Activated CD8-positive, alpha-beta memory T cell treated with anti-CD3 and anti-CD28 coated beads for 4 hours (primary cell): ENCODE data around the gene GASK1A.
"Not testable (repeated sequence)": the region's sequence is repeated elsewhere in the genome, so short reads cannot be mapped to it uniquely, and the experiment has no call there.

Experiments
- DNase-seq, 2 donors: peaks; one replicate each; pipeline ENCODE4 v3.0.0-alpha.2; 2020; ENCODE audit warnings: low read depth in 2 of 2

Gene GASK1A

DNA sequence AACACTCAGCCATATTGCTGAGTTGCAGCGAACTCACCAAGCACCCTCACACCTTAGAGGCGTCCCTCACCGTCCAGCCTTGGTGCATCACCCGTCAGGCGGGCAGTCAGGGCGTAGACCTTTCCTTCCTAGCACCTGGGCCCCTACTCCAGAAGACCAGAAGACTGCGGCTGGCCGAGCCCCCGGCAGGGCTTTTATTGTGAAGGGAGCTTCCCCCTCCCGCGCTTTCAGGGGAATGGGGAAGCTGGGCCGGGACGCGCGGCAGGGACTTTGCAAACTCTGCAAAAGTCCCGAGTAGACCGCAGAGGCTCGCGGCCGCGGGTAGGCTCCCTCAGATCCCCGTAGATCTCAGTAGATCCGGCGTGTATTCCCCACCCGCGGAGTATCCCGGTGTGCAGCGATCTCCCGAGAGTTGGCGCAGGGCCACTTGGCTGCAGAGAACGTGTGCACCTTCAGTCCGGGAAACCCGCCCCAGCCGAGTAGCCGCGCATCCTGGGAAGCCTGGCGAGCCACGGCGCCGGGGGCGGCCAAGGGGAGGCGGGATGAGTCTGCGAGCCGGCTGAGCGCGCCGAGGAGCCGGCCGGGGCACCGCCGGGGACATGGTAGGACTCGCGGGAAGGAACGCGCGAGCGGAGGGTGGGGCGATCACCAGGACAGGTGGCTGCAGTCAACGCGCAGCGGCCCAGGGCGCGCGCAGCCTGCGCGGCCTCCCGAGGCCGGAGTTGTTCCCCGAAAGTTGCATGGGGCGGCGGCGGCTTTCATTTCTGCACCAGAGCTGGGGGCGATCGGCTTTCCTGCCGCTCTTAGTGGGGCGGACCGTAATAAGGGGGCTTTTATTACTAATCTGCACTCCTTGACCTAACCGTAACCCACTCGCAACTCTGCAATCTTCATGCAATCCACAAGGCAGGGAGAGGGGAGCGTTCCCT is at the start of gene GASK1A:
GASK1A (plus strand) TSS at position 268 of the 929 bp plus-strand sequence; CDS start at position 600, 332 bp downstream.
- no peak for DNase-seq

DNA sequence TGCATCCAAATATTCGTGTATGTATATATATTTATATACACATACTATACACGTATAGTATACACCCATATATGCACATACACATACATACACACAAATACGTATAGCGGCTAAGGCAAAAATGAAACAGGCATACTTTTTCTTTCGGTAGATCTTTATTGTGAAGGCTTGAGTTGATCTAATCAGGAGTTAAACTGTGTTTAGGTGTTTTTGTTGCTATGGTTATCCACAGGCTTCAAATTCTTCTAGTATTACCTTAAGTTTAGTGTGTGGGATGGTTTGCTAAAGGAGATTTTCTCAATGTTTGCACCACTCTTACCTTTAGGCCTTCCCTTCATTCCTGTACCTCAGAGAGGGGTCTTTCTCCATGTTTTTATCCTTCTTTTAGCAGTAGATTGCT is 45.0 kb upstream of the GASK1A start:
- DNase-seq = no peak

DNA sequence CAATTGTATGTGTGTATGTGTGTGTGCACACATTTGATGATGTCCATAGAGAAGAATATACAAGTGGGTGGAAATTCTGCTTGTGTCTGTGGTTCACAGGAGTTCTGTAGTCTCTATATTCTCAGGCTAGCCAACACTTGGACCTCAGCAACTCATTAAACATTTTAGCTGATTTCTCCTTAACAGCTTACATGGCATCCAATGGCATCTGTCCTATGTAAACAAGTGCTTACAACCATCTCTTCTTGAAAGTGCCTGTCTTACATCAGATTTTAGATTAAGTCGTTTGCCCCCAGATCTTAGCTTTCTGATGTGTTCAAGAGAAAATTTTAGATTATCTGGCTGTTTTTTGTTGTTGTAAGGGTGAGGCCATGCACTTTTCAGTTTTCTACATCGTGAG is 44.2 kb upstream of the GASK1A start:
- DNase-seq = no peak

DNA sequence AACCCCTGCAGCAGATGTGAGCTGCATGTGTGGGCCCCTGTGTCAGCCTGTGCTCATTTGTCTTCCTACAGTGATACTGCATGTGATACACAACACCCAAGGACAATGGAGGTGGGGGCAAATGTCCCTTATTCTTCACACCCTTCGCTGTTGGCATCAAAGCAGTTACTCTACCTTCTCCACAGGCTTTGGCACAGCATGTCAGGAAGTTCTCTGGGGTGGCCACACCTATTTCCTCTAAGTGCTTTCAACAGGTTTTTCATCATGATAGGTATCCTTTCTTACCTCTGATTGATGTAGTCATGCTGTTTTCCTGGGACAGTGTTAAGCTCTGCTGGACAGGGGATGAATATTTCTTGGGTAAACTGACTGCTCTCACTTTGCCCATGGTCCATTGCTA is 43.6 kb upstream of the GASK1A start:
- DNase-seq = no peak

DNA sequence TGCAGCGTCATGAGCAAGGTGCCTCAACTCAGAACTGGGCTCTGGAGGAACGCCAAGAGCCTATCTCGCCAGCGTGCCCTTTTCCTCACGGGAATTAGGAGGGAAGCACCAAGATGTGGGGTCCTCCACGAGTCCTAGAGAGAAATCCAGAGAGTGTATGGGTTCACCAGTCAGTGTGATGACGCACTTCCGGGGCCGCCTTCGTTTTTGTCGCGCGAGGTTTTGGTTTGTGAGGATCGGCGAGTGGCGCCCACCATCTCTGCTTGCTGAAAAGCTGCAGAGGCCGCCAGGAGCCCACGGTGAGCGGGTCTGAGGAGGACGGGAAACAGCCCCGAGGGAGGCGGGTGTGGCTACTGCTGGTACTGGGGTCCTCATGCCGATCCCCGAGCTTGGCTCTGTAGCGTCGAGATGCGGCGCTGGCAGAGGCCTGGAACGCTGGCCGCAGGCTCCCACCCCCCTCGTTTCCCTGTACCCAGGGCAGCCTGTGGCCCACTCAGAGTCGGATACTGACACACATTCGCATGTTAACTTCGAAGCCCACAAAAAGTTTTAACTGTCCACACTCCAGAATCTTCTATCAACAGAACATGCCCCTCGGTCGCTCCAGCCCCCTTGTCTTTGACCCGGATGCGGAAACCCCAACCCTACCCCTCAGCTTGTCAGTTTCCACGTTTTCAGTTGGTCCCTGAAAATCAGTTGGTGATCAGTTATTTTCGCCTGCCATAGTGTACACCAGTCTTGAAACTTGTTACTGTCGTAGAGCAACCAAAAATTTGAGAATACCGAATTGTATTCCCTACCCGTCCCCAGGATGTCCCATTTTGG is 42.7 kb upstream of the GASK1A start:
- no peak for DNase-seq

DNA sequence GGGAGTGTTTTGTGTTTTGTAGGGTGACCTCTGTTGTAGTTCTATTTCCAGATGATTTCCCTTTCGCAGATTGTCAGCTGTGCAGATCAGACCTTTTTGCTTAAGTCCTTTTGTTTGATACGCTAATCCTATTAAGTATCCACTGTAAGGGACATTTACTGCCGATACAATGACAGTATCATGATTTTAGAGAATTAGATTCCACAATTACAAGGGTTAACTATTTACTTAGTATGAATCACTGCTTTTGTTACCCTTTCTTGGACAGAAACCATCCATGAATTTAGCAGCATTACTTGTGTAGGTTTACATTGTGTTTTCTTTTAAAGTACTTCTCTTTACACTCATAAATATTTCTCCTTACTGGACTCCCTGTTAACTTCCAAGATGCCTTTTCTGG is 41.8 kb upstream of the GASK1A start:
- no peak for DNase-seq

DNA sequence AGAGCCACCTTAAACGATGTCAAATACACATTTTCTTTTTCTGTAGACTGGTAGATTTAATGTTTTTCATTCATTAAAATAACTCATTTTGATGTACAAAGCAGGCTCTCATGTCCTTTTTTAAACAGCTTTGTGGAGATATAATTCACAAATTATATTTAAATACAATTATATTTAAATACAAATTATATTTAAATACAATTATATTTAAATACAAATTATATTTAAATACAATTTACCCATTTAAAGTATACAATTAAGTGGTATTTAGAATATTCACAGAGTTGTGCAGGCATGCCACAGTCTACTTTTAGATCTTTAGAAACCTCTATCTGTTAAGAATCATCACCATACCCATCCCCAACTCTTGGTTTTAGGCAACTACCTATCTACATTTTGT is 36.4 kb upstream of the GASK1A start:
- no peak for DNase-seq

DNA sequence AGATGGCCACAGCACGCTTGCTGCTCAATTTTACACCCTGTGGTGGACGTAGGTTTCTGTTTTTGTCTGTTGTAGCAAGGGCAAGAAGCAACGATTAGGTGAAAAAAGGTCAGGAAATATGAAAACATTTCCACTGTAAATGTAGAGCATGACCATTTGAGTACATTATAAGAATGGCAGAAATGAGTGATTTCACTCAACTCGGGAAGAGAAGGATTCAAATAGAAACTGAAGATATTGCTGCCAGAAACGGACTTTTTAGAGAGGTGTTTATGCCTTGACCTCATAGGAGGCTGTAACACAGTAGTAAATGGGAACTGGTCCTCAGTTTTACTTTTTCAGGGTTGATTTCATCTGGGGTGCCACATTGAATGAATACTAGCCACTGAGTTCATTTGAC is 33.1 kb upstream of the GASK1A start:
- no peak for DNase-seq

DNA sequence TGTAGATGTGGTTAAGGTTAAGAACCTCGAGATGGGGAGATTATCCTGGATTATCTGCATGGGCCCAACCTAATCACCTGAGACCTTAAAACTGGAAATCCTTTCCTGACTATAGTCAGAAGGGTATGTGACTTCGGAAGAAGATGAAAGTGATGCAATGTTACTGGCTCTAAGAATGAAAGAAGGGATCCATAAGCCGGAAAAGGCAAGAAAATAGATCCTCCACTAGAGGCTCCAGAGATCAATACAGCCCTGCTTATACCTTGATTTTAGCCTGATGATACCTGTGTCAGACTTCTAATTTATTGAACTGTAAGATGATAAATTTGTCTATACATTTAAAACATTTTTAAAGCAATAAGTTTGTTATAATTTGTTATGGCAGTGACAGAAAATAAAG is 21.5 kb upstream of the GASK1A start:
- DNase-seq = no peak

DNA sequence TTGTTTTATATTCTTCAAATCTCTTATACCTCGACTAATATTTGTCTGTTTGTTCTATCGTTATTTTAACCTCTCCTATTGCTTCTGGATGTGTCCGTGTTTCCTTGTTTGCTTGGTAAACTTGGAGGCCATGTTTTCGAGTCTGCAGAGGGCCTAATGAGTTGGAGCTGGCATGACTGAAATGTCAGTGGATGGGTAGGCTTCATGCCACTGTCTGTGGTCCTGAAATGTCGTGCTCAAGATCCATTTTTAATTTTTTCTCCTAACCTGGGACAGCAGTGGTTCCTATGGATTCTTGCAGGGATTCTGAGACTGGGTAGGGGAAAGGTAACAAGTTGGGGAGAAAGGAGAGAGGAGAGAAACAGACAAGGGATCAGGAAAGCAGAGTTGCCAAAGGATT is 18.8 kb upstream of the GASK1A start:
- no peak for DNase-seq

DNA sequence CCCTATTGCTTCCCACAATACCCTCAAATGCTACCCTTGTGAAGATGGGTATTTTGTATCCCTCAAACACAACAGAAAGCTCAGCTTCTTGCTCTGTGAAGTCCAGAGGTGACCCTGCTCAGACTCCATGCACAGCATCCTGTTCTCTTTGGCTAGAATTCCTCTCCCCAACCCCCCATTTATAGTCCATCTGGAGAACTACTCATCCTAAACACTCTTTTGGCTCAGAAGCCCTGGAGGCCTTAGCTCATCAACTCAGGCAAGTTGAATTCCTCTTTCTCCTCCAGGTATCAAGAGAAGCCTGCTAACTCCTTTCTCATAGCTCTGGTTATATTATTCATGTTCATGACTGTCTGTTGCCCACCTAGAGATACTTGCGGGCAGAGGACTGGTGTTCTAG is 18.3 kb upstream of the GASK1A start:
- no peak for DNase-seq

DNA sequence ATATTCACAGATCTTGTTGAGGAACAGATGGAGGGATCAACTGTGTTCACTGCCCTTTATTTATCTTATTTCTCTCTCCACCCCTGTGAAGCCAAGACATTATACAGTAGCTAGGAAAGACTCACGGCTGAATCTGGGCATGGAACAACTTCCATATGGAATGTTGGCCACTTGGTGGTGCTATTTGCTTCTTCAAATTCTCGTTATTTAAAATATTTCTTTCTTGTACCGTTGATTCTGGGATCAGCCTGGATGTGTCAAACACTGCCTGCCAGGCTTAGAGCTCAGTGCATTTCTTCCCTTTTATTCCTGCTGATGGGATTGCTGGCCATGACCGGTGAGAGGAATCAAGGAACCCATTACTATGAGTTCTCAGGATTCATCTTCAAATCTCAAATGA is 17.5 kb upstream of the GASK1A start:
- DNase-seq = no peak

DNA sequence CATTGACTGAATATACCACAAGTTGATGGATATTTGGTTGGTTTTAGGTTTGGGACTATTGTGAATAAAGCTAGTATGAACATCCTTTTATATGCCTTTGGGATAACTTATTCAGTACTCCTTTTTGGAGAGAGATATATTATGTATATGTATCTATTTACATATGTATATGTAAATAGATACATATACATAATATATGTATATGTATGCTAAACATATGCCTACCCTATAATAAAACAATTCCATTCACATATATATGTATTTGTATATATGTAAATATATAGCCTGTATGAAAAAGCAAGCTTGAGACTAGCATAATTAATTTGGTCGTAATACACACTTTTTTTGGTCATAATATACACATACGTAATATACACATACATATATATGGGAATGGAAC is 15.8 kb upstream of the GASK1A start:
- no peak for DNase-seq

DNA sequence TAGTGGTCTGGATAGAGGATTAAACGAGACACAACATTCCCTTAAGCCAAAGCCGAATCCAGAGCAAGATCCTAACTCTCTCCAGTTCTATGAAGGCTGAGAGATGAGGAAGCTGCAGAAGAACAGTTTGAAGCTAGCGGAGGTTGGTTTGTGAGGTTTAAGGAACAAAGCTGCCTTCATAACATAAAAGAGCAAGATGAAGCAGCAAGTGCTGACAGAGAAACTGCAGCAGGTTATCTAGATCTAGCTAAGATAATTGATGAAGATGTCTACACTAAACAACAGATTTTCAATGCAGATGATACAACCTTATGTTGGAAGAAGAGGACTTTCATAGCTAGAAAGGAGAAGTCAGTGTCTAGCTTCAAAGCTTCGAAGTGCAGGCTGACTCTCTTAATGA is 14.8 kb upstream of the GASK1A start:
- no peak for DNase-seq

DNA sequence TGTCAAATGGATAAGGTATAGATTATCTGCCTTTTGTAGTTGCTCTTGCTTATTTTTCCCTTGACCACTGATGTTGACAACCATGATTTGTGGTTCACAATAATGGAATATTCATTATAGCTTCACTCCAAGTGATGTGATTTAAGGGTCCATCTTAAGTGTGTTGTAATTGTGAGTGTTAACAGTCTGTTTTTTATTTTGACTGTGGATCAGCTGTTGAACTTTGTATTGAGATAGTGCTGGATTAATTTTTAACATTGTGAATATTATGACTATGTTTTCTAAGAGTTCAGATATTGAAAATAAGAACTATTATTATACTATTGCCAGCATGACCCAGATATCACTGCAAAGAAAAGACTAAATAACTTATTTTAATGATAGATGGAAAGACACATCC is 8.6 kb upstream of the GASK1A start:
- DNase-seq = no peak

DNA sequence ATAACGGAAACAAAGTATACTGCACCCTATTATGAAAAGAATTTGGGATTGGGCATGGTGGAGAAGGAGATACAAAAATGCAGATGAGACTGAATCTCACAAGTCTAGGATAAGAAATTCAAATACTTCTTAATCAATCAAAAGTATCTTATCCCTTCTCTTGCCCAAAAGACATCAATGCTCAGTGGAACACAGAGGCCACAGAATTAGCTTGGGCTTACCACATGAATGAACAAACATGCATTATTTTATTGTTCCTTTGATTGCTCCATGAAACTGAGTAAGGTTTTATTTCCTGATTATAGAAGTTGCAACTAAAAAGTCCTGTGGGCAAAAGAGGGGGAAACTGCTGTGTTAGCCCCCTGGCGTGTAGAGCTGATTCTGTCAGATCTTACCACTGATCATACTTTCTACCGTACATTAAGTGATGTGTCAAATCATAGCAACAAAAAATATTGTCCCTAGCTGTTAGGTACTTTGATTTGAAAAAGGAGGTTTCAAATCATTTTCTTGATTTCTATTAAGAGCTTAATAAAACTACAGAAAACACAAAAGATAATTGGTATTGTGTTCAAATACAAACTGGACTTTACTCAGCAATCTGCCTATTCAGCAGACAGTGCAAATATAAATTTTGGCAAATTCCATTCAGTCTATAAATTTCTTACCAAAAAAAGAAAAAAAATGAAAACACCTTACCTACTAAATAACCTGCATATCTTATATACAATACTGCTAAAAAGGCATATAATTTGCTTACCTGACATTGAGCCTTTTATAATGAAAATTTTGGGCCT is 7.9 kb upstream of the GASK1A start:
- DNase-seq = no peak

DNA sequence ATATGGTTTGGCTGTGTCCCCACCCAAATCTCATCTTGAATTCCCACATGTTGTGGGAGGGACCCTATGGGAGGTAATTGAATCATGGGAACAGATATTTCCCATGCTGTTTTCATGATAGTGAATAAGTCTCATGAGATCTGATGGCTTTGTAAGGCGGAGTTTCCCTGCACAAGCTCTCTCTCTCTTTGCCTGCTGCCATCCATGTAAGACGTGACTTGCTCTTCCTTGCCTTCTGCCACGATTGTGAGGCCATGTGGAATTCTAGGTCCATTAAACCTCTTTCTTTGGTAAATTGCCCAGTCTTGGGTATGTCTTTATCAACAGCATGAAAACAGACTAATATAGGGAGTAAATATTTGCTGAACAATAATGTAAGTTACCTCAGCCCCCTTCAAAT is 4.2 kb upstream of the GASK1A start:
- not testable (repeated sequence) for DNase-seq

DNA sequence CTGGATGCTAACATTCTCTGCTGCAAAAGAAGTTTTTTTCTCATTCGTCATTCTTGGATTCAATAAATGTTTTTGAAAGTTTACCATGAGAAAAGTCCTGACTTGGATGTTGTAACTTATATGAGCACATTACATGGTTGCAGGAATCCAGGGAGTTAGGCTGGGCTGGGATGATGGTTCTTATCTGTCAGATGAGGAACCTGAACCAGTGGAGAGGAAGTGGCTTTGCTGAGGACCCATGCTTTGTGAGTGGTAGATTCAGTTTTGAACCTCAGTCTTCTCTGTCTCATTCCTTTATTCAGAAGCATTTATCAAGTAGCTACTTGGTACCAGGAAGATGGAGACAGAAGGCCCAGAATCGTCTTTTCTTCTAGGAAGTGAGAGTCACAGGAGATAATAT is 3.7 kb upstream of the GASK1A start:
- DNase-seq = no peak

DNA sequence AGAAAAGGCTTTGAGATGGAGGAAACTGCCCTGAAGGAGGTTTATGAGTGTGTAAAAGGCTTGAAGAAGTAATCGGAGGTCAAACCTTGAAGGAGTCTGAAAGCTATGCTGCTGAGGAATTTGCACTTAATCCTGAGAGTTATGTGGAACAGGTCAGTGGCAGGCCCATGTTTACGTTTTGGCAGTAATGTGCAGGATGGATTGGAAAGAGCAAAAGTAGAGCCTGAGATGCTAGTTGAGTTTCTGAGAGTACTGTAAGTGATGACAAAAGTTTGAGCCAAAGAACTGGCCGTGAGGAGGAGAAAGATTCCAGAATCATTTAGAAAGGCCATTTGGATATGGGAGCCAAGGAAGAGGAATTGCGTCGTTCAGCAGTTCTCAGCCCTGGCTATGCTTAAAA is 3.2 kb upstream of the GASK1A start:
- no peak for DNase-seq

DNA sequence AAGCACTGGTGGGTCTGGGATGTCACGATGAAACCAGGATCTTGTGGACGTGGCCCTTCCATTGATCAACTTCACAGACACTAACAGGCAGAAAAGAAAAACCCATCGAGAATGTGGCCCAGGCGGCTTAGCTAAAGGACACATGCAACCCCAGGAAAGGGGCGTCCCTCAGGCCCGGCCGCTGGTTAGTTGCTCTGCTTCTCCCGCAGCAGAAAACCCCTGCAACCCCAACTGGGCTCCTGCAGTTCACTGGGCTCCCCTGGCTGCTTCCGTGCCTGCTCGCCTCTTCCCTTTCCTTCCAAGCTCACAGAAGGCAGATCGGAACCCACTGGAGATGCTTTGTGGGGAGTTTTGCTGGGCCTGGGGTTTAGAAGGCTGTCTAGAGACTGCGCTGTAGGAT is 1.1 kb downstream of the GASK1A start:
- no peak for DNase-seq

DNA sequence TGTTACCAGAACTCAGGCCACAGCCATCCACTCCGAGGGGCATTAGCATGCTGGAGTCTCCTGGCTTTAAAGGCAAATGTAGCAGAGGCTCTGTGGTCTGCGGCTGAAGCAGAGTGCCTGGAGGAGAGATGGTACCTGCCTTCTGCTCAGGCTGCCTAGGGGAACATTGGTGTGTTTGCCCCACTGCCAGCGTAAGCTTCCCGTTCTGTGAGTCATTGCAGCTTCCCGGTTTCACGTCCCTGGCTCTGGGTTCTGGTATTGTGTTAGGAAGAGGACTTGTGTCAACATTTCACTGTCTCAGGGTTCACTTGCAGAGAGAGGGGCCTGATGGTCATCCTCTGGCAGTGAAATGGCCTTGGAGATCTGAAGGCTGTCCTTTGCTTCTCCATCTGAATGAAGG is 1.8 kb downstream of the GASK1A start:
- DNase-seq = no peak
